Occipital lobe (tissue), 2 donors: ENCODE data around the gene KLHDC3. TPM values are rescaled to one million over a fixed set of nuclear protein-coding genes. Genes with fewer than 3 reads are reported as not detected.
"Not testable (repeated sequence)": the region's sequence is repeated elsewhere in the genome, so short reads cannot be mapped to it uniquely, and the experiment has no call there.

Experiments used
- DNase-seq: peaks from one replicate; lab custom pipeline; 2025; lab: John Stamatoyannopoulos, UW
- total RNA-seq: library from RNA; depleted of rRNA; stranded (reverse); fragments of >200 nt; gene quantifications from one replicate; pipeline ENCODE4 v1.2.3, GENCODE V29; 2014

The KLHDC3 gene
- total RNA-seq, 1 donor from 2014 or later: 145 TPM

DNA sequence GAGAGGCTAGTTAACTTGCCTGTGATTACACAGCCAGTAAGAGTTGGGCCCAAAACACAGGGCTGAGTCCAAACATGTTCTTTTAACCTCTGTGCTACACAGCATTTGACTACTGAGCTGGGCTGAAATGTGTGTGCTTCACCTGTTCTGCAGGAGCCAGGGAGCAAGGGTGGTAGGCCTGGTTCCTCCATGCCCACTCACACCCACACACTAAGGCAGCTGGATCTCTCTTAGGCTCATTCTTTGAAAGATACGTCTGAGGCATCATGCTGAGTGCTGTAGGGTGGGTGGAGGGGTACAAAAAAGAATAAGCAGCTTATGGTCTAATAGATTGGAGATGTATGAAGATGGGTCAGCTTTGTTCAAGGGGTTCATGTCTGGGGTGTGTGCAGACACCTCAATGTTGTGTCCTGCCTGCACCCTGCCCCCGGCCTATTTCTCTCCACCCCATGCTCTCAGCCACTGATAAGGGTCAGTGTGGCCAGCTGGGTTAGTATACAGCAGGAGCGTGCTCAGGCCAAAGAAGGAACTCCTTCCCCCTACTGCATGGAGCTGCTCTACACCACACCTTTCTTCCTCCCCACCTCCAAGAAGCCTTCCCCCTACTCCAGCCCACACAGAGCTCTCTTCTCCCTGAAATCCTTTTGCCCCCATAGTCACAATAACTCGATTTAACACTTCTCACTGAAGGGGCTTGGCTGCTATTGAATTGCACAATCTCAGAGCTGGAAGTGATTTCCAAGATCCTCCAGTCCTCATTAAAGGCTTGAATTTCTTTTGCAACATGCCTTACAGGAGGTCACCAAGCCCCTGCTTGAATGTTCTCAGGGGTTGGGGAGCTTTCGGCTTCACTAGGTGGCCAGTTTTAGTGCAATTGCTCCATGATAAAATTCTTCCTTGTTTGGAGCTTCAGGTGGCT lies 26.3 kb upstream of the KLHDC3 start:
- no peak for DNase-seq

DNA sequence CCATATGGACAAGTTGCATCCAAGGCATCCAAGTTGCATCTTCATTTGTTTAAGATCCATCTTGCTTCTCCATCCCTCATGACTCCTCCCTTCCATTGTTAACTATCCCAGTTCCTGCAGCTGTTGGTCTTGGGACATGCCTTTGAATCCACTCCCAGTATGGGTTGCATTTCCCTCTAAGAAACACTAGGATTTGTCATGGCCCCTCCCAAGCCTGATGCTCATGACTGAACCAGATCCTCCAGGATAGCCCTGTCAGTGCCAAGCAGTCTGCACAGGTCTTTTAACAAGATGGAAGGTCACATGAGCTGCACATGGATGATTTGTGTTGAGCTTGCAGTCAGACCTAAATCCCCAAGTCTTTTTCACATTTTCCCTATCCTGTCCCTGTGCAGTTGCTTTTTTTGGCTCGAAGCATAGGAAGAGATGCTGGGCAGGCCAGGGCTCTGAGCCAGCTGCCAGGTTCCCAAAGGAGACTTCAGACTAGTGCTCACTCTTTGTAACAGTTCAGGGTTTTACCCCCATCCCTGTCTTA lies 25.5 kb upstream of the KLHDC3 start:
- DNase-seq: no peak

DNA sequence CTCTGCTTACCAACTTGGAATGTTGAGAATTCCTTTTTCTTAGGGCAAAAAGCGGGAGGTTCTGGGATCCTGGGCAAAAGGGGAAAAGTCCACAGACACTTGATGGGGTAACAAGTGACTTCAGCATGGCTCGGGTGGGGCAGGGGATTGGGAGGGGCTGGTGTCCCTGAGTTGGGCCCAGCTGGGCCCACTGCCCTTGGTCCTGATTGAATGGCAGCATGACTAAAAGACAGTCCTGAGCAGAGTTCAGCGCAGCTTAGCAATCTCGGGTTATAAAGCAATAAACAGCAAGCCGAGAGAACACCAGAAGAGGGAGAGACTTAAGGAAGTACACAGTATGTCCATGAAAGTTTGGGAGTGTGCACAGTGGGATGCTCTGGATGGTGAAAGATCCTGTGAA lies 24.1 kb upstream of the KLHDC3 start:
- DNase-seq: no peak

DNA sequence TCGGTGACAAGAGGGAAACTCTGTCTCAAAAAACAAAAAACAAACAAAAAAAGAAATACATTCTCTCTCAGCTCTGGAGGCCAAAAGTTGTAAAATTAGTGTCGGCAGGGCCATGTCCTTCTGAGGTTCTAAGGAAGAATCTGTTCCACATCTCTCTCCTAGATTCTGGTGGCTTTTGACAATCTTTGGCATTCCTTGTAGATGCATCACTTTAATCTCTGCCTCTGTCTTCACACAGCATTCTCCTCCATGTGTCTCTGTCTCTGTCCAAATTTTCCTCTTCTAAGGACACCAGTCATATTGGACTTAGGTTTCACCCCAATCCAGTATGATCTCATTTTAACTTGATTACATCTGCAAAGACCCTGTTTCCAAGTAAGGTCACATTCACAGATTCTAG lies 20.6 kb upstream of the KLHDC3 start:
- no peak for DNase-seq

DNA sequence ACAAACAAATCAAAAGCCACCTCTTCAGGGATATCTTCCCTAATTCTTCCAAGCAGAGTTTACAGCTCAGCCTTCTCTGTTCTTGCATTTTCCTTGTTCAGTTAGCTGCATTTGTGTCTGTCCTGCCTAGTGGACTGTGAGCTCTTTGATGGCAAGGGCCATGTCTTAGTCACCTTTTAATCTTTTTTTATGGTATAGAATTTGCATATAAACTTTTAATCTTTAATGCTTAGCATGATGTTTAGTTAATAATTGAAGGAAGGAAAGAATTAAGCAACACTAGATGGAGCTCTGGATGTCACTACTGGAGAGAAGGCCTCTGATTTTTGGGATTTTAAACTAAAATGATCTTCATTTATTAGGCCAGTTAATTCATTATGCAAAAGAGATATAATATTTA lies 17.5 kb upstream of the KLHDC3 start:
- DNase-seq: no peak

DNA sequence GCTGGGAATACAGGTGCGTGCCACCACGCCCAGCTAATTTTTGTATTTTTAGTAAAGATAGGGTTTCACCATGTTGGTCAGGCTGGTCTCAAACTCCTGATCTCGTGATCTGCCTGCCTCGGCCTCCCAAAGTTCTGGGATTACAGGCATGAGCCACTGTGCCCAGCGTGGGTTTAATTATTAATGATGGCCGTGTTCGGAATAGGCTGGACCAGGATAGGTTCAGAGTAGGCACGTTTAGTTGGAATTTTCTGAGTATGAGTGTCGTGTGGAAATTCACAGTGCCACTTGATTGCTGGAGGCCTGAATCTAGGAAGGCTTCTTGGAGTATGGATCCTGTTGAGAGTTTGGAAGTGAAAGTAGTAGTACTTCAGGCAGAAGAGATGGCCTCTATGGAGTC lies 15.8 kb upstream of the KLHDC3 start:
- DNase-seq: not testable (repeated sequence)

DNA sequence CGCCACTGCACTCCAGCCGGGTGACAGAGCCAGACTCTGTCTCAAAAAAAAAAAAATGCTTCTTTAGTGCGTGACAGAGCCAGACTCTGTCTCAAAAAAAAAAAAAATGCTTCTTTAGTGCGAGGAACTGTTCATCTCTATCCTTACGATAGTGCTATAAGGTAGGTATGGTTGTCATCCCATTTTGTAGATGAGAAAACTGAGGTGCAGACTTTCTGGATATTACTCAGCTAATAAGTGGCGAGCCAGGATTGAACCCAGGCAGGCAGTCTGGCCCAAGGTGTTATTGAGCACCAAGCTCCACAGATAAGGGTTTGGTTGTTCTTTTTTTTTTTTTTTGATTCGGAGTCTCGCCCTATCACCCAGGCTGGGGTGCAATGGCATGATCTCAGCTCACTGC lies 12.2 kb upstream of the KLHDC3 start:
- DNase-seq: no peak

DNA sequence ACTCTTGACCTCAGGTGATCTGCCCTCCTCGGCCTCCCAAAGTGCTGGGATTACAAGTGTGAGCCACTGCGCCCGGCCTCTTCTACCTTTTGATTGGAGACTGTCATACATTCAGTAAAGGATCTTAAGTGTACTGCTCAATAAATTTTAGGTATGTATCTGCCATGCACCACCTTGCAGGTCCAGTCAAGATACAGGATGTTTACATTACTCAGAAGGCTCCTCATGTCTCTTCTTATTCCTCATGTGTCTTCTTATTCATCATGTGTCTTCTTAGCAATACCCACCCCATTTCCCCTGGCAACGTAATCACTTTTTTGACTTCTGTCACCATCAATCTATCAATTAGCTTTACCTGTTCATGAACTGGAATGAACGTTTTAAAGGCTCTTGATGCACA lies 8.2 kb upstream of the KLHDC3 start:
- DNase-seq: no peak

DNA sequence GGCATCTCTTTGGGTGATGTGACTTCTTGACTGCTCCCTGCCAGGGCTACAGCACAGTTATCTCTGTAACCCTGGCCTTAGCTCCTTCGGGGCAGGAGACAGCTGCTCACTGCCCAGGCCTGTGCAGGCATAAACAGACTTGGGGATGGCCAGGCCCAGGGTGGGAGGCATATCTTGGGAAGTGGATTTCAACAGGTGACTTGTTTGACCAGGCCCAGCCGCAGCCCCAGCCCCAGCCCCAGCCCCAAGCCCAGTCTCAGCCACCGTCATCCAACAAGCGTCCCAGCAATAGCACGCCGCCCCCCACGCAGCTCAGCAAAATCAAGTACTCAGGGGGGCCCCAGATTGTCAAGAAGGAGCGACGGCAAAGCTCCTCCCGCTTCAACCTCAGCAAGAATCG lies 7.8 kb upstream of the KLHDC3 start:
- no peak for DNase-seq

DNA sequence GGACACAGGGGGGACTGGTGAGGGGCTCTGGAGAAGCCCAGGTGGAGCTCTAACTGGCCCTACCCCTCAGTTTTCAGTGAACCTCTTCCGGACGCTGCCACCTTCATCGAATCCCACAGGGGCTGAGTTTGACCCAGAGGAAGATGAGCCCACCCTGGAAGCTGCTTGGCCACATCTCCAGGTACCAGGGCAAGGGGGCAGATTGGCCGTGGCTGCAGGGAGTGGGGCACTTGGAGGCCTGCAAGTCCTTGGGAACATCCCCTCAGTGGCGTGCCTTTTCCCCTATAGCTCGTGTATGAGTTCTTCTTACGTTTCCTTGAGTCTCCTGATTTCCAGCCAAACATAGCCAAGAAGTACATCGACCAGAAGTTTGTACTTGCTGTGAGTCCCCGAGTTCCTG lies 6.9 kb upstream of the KLHDC3 start:
- no peak for DNase-seq

DNA sequence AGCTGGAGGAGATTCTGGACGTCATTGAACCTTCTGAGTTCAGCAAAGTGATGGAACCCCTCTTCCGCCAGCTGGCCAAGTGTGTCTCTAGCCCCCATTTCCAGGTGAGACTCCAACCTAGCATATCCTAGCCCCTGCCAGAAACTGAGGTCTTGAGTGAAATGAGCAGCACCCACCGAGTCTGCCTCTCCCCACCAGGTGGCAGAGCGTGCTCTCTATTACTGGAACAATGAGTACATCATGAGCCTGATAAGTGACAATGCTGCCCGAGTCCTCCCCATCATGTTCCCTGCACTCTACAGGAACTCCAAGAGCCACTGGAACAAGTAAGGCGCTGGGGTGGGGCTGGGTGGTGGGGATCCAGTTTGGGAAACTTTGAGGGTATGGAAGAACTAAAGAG lies 4.9 kb upstream of the KLHDC3 start:
- DNase-seq: no peak

DNA sequence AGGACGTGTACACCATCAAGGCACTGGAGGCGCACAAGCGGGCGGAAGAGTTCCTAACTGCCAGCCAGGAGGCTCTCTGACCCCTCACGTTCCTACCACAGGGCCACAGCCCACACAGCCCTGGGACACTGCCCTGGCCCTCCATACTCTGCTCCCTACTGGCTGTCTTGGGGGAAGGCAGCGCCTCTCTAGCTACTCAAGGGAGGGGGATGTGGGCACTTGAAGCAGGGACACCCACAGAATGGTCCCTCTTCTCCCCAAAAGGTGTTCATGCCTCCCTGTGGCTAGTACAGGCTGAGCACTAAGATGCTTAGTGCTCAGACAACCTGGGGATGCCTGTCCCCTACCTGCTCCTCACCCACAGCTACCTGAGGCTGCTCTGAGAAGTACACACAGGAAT lies 2.8 kb upstream of the KLHDC3 start:
- DNase-seq: no peak

DNA sequence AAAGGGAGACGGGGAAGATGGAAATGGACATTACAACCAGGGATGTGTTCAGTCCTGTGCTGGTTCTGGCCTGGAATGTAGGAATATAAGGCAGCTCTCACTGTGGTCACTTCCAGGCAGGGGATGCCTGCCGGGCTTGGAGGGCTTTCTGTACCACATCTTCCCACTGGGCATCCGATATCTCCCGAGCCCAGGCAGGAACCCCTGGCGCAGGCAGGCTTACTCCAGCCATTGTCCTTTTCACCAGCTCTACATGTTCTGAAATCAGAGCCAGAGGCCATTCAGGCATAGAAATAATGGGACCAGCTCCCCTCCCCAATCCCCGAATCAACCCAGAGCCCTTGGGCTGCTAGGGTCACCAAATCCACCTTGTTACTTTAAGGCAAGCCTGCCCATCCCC lies 1.7 kb upstream of the KLHDC3 start:
- no peak for DNase-seq

DNA sequence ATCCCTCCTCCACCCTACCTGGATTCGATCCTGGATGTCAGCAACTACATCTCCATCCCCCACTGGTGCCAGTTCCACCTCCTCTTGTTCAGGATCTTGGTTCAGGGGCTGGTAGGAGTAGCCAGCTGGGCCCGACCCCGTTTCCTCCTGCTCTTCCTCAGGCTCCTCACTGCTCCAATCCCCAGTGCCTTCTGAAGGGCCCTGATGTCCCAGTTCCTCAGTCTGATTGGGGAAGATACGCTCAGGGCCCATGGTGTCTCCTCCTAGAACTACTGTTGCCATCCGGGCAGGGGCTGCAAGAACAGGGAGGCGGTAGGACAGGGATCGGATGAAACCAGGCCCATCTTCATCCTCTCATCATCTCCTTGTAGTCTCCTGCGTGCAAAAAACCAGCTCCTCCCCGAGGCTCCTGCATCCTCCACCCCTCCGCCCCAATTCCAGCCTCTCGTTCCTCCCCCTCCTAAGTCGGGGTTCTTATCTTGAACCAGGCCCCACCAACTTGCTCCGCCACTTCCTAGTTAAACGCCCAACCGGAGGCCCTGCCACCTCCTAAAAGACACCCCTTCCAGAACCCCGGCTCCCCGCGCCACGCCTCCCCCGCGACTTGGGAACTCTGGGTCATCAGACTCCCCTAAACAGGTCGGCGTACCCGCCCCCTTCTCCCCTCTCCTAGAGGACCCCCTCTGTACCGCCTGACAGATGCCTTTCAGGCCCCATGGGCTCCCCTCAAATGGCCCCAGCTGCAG lies 779 bp upstream of the KLHDC3 start:
- DNase-seq: no peak

DNA sequence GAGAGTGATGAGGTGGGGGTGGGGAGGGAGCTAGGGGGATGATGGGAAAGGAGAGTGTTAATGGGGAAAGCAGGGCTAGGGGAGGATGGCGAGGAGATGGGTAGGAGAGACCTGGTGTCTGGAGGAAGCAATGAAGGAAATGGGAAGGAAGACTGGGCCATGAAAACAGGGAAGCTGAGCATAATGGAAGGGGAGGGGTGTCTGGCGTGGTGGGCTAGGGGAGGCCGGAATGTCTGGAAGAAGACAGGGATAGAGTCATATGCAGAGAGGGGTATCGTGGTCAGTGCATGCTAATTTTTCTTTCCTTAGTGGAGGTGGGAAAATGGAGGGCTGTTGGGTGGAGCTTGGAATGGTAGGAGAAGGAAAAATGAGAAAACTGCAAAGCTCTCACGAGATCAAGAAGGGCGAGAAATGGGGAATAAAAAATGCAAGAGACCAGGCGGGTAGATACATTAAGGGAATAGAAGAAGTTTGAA lies 423 bp downstream of the KLHDC3 start:
- DNase-seq: no peak

DNA sequence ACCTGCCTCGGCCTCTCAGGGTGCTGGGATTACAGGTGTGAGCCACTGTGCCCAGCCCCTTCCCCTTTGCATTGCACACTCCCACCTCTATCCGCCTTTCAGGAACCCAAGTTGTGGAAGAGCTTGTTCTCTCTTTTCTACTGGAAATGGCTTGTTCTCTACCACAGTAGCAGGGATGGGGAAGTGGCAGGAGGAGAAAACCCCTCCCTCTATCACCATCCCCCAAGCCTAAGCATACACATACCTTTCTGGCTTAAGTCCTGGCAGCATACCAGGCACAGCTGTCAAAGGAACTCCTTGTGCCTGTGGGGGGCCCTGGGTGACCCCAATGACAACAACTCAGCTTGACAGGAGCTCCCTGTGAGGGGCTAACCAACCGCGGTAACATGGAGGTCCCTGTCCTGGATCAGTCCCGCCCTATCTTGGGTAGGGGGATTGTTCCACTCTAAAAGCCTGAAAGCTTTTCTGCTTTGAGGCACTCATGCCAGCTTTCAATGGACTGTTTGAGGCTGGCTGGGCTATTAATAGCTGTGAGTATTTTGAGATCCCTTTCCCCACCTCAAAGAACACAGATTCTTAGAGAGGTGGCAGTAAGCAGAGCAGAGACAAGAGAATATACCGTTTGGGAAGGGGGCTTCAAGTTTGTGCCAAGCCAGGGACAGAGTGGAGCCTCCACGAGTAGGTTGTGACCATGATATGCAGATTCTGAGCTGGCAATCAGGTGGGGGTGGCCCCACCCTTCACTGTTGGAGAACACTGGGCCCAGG lies 2.3 kb downstream of the KLHDC3 start:
- no peak for DNase-seq

DNA sequence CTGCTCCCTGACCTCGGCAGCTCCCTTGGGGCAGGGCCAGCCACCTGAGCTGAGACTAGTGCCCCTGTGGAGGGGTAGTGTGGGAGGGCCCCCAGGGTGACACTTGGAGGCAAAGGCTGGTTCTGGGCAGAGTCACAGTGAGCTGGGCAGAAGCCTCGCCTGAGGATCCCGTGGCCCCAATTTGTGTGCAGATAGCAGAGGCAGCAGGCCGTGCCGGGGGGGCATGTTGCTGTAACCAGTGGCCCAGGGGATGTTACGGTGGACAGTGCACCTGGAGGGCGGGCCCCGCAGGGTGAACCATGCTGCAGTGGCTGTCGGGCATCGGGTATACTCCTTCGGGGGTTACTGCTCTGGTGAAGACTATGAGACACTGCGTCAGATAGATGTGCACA lies 2.9 kb downstream of the KLHDC3 start:
- no peak for DNase-seq

DNA sequence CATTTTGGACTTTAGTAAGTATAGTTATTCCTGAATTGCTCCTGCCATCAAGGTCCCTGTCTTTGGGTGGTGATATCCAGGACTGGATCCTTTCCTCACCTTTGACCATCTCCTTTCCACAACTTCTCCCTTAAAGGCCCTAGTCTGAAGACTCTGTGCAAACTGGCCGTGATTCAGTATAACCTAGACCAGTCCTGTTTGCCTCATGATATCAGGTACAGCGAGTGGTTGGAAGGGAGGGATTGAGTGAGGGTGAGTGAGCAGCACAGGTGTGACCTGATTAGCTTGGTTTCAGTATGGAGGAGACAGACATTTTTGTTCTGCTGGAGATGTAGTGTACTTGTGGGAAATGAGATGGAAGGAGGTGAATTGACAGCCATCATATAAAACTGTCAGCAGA lies 5.1 kb downstream of the KLHDC3 start:
- DNase-seq: no peak

DNA sequence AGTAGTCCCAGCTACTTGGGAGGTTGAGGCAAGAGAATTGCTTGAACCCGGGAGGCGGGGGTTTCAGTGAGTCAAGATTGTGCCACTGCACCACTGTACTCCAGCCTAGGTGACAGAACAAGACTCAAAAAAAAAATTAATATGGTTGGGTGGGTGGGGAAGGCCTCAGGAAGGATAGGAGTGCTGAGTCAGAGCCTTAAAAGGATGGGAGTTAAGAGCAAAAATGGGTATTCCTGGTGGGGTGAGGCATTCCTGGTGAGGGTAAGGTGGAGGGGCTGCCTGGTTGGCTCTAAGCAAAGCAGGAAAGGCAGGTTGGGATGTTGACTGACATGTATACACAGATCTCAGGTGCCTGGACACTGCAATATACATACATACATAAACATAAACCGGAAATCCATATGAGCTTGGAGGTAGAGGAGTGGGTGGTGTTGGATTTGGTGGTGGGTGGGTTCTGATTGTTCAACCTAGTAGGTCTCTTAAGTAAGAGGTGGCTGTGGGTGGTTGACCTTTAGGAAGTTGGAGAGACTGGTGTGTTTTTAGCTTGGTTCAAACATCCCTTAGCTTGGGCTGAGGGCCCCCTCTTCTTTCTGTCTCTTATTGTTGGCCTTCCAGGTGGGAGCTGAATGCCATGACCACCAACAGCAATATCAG lies 6.1 kb downstream of the KLHDC3 start:
- DNase-seq: no peak

DNA sequence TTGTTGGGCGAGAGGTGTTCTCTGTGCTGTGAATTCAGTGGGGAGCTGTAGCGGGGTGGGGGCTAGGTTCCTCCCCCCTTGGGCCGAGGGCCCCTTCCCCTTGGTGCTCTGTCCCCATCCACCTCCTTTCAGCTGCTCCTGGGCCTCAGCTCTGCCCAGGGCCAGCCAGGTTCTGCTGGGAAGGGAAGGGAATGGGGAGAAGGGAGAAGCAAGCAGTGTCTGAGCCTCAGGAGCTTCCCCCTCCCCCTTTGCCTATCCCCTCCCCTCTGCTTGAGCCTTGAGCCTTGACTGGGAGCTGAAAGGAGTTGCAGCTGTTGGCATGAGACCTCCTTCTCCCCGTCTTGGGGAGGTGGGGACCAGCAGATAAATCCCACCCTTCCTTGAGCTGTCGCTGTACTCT lies 6.8 kb downstream of the KLHDC3 start:
- DNase-seq: no peak
